Kidney epithelial cell (primary cell): Measurements from ENCODE around the gene LRRC51. TPM values are rescaled to one million over a fixed set of nuclear protein-coding genes. Genes with fewer than 3 reads are reported as not detected.
A peak's percentile ranks its signal among the peaks of the same experiment; 100 is the strongest.
"Not testable (repeated sequence)": the region's sequence is repeated elsewhere in the genome, so short reads cannot be mapped to it uniquely, and the experiment has no call there.

Experiments used
- DNase-seq: peaks from one replicate; pipeline ENCODE4 v3.0.0-alpha.2; 2010; ENCODE audit warnings: low read depth
- H3K27me3 ChIP-seq: 2 replicates; pipeline ENCODE4 v1.6.0; 2011; ENCODE audit warnings: low read length; ENCODE audit not compliant: control insufficient read depth, insufficient read depth
- H3K36me3 ChIP-seq: 2 replicates; pipeline ENCODE4 v1.5.1; 2011; ENCODE audit warnings: low read length; ENCODE audit not compliant: control insufficient read depth, insufficient read depth
- H3K4me3 ChIP-seq: 2 replicates; pipeline ENCODE4 v1.5.1; 2011; ENCODE audit warnings: low read depth, mild to moderate bottlenecking, control low read depth, low read length
- CTCF ChIP-seq: IDR thresholded peaks from 2 replicates; pipeline ENCODE4 v1.5.1; 2011; ENCODE audit warnings: mild to moderate bottlenecking, moderate library complexity, low read length, control low read depth, inconsistent platforms; ENCODE audit not compliant: insufficient read depth, poor library complexity, severe bottlenecking
- total RNA-seq: library from RNA; depleted of rRNA; stranded (reverse); fragments of >200 nt; gene quantifications from 2 replicates; pipeline ENCODE4 v1.2.3, GENCODE V29; 2015

LRRC51 gene
- total RNA-seq, 1 donor from 2014 or later, result 5.7 TPM

GRCh38 chr11:72135891-72136683, 55.4 kb downstream of the LRRC51 start:
- Histone ChIP-seq H3K36me3 (no peaks in the 10 kb centered on the region), H3K4me3 (no peak overlapping the region), H3K27me3 (no peaks in the 10 kb centered on the region)
- TF ChIP-seq CTCF, result no peak
- no peak for DNase-seq

GRCh38 chr11:72136684-72137262, 56.1 kb downstream of the LRRC51 start:
- H3K27me3 ChIP-seq, result no peaks in the 10 kb centered on the region
- DNase-seq, result no peak
- TF ChIP-seq CTCF, result no peak

GRCh38 chr11:72138821-72139390, 58.3 kb downstream of the LRRC51 start:
- Histone ChIP-seq H3K36me3 (no peaks in the 10 kb centered on the region), H3K27me3 (no peaks in the 10 kb centered on the region), H3K4me3 (no peak overlapping the region)
- DNase-seq, result no peak
- no peak for TF ChIP-seq CTCF

More at GRCh38 chr11:72136684-72137262, 56.1 kb downstream of the LRRC51 start:
- Histone ChIP-seq H3K4me3 (no peak overlapping the region), H3K36me3 (no peaks in the 10 kb centered on the region)

GRCh38 chr11:72139500-72139899, 58.9 kb downstream of the LRRC51 start:
- Histone ChIP-seq H3K36me3 (no peaks in the 10 kb centered on the region), H3K4me3 (no peak overlapping the region), H3K27me3 (no peaks in the 10 kb centered on the region)
- TF ChIP-seq CTCF, result no peak
- DNase-seq, result no peak

GRCh38 chr11:72140661-72141060, 60.0 kb downstream of the LRRC51 start:
- Histone ChIP-seq H3K27me3 (no peaks in the 10 kb centered on the region), H3K36me3 (no peaks in the 10 kb centered on the region), H3K4me3 (no peak overlapping the region)
- DNase-seq, result no peak
- no peak for TF ChIP-seq CTCF

- no peaks in the 10 kb centered on the region for H3K36me3 ChIP-seq
- H3K4me3 ChIP-seq, result no peak overlapping the region
- DNase-seq, result peak; percentile 83
- no peaks in the 10 kb centered on the region for H3K27me3 ChIP-seq
- TF ChIP-seq CTCF, result no peak
Measured at GRCh38 chr11:72141066-72141465, 60.4 kb downstream of the LRRC51 start.

- DNase-seq, H3K4me3 ChIP-seq, H3K27me3 ChIP-seq, H3K36me3 ChIP-seq: not testable (repeated sequence)
Measured at GRCh38 chr11:72142086-72142485, 61.4 kb downstream of the LRRC51 start.

- not testable (repeated sequence) for DNase-seq, H3K4me3 ChIP-seq, H3K27me3 ChIP-seq, H3K36me3 ChIP-seq
Measured at GRCh38 chr11:72142543-72142942, 61.9 kb downstream of the LRRC51 start.
